ENCODE data around the gene ITGAV.

ITGAV gene

DNA sequence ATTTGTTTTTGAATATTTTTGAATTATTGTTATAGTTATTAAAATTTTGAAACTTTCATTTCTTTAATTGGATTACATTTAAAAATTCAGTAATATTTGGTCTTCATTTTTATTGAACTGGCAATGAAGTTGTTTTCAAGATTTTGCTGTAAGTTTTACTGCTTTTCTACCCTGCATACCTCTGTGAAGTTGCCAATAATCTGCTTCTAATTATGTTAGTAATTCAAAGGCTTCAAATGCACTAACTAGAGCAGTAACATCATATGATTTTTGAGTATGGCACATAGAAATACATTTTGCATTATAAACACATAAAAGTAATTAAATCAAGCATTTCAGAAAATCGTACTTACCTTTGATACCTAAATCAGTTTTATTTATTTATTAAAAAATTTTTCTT, 63.7 kb downstream of the ITGAV start:
- Histone ChIP-seq H2BK5ac (ENCODE audit: low read length) (no peak overlapping the region), H4K8ac (ENCODE audit: low read depth, low read length) (no peak overlapping the region), H3K79me1 (ENCODE audit: low read depth, low read length) (no peaks in the 10 kb centered on the region), H3K4ac (ENCODE audit: low read length) (no peak overlapping the region), H3K23ac (ENCODE audit: low read depth, low read length, poor library complexity) (no peak overlapping the region), H4K91ac (ENCODE audit: low read depth, low read length, poor library complexity) (no peak overlapping the region), H3K9ac (ENCODE audit: low read depth, low read length, poor library complexity) (no peak overlapping the region), H3K27ac (replicated peaks; ENCODE audit: low read length) (no peak overlapping the region), H2BK12ac (ENCODE audit: low read length) (no peak overlapping the region), H3K14ac (ENCODE audit: low read length) (no peak overlapping the region), H2AK5ac (ENCODE audit: low read depth, low read length) (no peak overlapping the region), H3K27me3 (ENCODE audit: control insufficient read depth in 3 of 3, insufficient read depth in 3 of 3, low read depth in 1 of 3, low read length in 3 of 3) (no peaks in the 10 kb centered on the region), H3K9me3 (replicated peaks in 1 of 2; ENCODE audit: control insufficient read depth in 2 of 2, insufficient read depth in 1 of 2, low read depth in 1 of 2, low read length in 2 of 2) (no peaks in the 10 kb centered on the region), H2BK120ac (ENCODE audit: low read depth, low read length) (no peak overlapping the region), H3K4me3 (ENCODE audit: low read length in 2 of 2) (no peak overlapping the region), H2AFZ (ENCODE audit: low read length) (no peak overlapping the region), H3K36me3 (replicated peaks in 1 of 2; ENCODE audit: control insufficient read depth in 2 of 2, insufficient read depth in 2 of 2, low read length in 2 of 2) (peaks cover 3 to 68% of the 10 kb centered on the region in 2 donors), H3K4me2 (ENCODE audit: insufficient read depth, low read length, poor library complexity, severe bottlenecking) (no peak overlapping the region), H3K18ac (ENCODE audit: low read length) (no peak overlapping the region), H2BK15ac (ENCODE audit: low read length) (no peak overlapping the region), H3K4me1 (ENCODE audit: control insufficient read depth in 2 of 2, insufficient read depth in 1 of 2, low read depth in 1 of 2, low read length in 2 of 2) (no peaks in the 10 kb centered on the region)
- WGBS, 2 donors (ENCODE audit: extremely low coverage in 2 of 2, insufficient read length in 2 of 2, insufficient replicate concordance in 1 of 2), result no CpG with 5 or more reads among the region's 1 CpG
- no peak for DNase-seq (ENCODE audit: low spot score)

DNA sequence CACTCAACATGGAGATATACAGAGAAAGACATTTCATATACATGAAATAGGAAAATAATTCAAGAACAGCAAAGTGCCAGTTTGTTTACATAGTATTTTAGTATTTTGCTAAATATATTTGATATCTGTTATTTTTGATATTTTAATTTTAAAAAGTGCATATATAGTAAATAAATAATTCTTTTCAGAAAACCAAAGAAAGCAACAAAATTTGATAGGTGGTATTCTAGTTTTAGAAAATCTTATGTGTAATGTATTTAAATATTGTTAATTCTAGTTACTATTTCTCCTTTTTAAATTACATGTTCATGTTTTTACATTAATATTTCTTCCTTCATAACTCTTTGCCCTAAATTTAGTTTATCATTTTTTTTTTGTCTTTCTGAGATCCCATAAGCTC, 69.5 kb downstream of the ITGAV start:
- no peak overlapping the region for H3K4me2 ChIP-seq (ENCODE audit: insufficient read depth, low read length, poor library complexity, severe bottlenecking)
- H3K9me3 ChIP-seq (replicated peaks in 1 of 2; ENCODE audit: control insufficient read depth in 2 of 2, insufficient read depth in 1 of 2, low read depth in 1 of 2, low read length in 2 of 2), result no peaks in the 10 kb centered on the region
- no peaks in the 10 kb centered on the region for H3K27me3 ChIP-seq (ENCODE audit: control insufficient read depth in 3 of 3, insufficient read depth in 3 of 3, low read depth in 1 of 3, low read length in 3 of 3)
- DNase-seq (ENCODE audit: low spot score), result no peak
- no peak overlapping the region for H3K4ac ChIP-seq (ENCODE audit: low read length)
- no peak overlapping the region for H2BK12ac ChIP-seq (ENCODE audit: low read length)
- H4K8ac ChIP-seq (ENCODE audit: low read depth, low read length), result no peak overlapping the region
- H3K18ac ChIP-seq (ENCODE audit: low read length), result no peak overlapping the region
- no peak overlapping the region for H2BK5ac ChIP-seq (ENCODE audit: low read length)
- no peak overlapping the region for H3K23ac ChIP-seq (ENCODE audit: low read depth, low read length, poor library complexity)
- H3K9ac ChIP-seq (ENCODE audit: low read depth, low read length, poor library complexity), result no peak overlapping the region
- H3K14ac ChIP-seq (ENCODE audit: low read length), result no peak overlapping the region
- H2AFZ ChIP-seq (ENCODE audit: low read length), result no peak overlapping the region
- H2BK15ac ChIP-seq (ENCODE audit: low read length), result no peak overlapping the region
- H3K27ac ChIP-seq (replicated peaks; ENCODE audit: low read length), result no peak overlapping the region
- H3K4me1 ChIP-seq (ENCODE audit: control insufficient read depth in 2 of 2, insufficient read depth in 1 of 2, low read depth in 1 of 2, low read length in 2 of 2), result no peaks in the 10 kb centered on the region
- no peak overlapping the region for H2AK5ac ChIP-seq (ENCODE audit: low read depth, low read length)
- H3K79me1 ChIP-seq (ENCODE audit: low read depth, low read length), result no peaks in the 10 kb centered on the region
- peaks cover 4 to 82% of the 10 kb centered on the region in 2 donors for H3K36me3 ChIP-seq (replicated peaks in 1 of 2; ENCODE audit: control insufficient read depth in 2 of 2, insufficient read depth in 2 of 2, low read length in 2 of 2)
- H4K91ac ChIP-seq (ENCODE audit: low read depth, low read length, poor library complexity), result no peak overlapping the region
- no peak overlapping the region for H3K4me3 ChIP-seq (ENCODE audit: low read length in 2 of 2)
- no peak overlapping the region for H2BK120ac ChIP-seq (ENCODE audit: low read depth, low read length)

DNA sequence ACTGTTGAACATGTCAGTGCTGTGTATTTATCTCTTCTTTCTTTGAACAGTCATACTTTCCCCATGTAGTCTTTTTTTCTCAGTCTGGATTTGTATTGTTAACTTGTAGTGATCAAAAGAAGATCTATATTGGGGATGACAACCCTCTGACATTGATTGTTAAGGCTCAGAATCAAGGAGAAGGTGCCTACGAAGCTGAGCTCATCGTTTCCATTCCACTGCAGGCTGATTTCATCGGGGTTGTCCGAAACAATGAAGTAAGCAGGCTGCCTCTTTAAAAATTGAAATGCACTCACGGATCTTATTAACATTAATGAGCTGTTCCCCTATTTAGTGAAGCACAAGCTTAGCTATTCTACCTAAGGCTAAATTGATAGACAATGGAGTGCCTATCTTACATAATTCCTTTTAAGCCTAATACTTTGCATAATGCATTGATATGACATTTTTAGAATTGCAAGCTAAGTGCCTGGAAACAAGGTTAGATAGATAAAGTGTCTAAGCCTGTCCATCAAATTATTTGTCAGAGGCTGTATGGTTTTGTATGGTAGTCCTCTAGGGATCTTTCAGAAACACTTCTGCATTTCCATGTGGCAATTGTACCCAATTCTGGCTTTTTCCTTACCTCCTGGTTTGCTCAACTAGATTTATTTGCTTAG, 74.7 kb downstream of the ITGAV start:
- Histone ChIP-seq H2AFZ (ENCODE audit: low read length) (no peak overlapping the region), H3K4me1 (ENCODE audit: control insufficient read depth in 2 of 2, insufficient read depth in 1 of 2, low read depth in 1 of 2, low read length in 2 of 2) (no peaks in the 10 kb centered on the region), H3K23ac (ENCODE audit: low read depth, low read length, poor library complexity) (no peak overlapping the region), H2AK5ac (ENCODE audit: low read depth, low read length) (no peak overlapping the region), H3K18ac (ENCODE audit: low read length) (no peak overlapping the region), H3K79me1 (ENCODE audit: low read depth, low read length) (no peaks in the 10 kb centered on the region), H4K91ac (ENCODE audit: low read depth, low read length, poor library complexity) (no peak overlapping the region), H2BK120ac (ENCODE audit: low read depth, low read length) (no peak overlapping the region), H3K14ac (ENCODE audit: low read length) (no peak overlapping the region), H3K27me3 (ENCODE audit: control insufficient read depth in 3 of 3, insufficient read depth in 3 of 3, low read depth in 1 of 3, low read length in 3 of 3) (no peaks in the 10 kb centered on the region), H3K4me3 (ENCODE audit: low read length in 2 of 2) (no peak overlapping the region), H3K4me2 (ENCODE audit: insufficient read depth, low read length, poor library complexity, severe bottlenecking) (no peak overlapping the region), H3K4ac (ENCODE audit: low read length) (no peak overlapping the region), H4K8ac (ENCODE audit: low read depth, low read length) (no peak overlapping the region), H3K36me3 (replicated peaks in 1 of 2; ENCODE audit: control insufficient read depth in 2 of 2, insufficient read depth in 2 of 2, low read length in 2 of 2) (peaks cover 7 to 83% of the 10 kb centered on the region in 2 donors), H2BK5ac (ENCODE audit: low read length) (no peak overlapping the region), H3K27ac (replicated peaks; ENCODE audit: low read length) (no peak overlapping the region), H3K9ac (ENCODE audit: low read depth, low read length, poor library complexity) (no peak overlapping the region), H2BK15ac (ENCODE audit: low read length) (no peak overlapping the region), H2BK12ac (ENCODE audit: low read length) (no peak overlapping the region), H3K9me3 (replicated peaks in 1 of 2; ENCODE audit: control insufficient read depth in 2 of 2, insufficient read depth in 1 of 2, low read depth in 1 of 2, low read length in 2 of 2) (peaks cover 0 to 12% of the 10 kb centered on the region in 2 donors)
- WGBS, 2 donors (ENCODE audit: extremely low coverage in 2 of 2, insufficient read length in 2 of 2, insufficient replicate concordance in 1 of 2), result no CpG with 5 or more reads among the region's 5 CpGs
- DNase-seq (ENCODE audit: low spot score), result no peak

DNA sequence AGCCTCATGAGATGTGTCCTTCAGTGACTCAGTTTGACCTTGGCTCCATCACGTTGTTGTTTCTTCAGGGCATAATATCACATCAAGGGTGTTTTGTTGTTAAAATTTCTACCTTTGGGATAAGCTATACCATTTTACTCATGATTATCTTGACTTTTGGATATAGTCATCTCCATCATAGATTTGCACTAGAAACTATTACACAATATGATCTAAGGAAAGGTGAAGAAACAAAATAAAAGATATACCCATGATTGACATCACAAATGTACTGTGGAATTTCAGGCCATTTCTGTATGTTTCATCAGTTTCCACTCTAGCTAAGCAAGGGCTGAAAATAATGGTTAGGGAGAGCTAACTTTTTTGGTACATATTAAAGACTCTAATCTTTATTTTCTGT, 79.3 kb downstream of the ITGAV start:
- Histone ChIP-seq H2BK15ac (ENCODE audit: low read length) (no peak overlapping the region), H3K4me3 (ENCODE audit: low read length in 2 of 2) (no peak overlapping the region), H2BK120ac (ENCODE audit: low read depth, low read length) (no peak overlapping the region), H2AFZ (ENCODE audit: low read length) (no peak overlapping the region), H3K79me1 (ENCODE audit: low read depth, low read length) (no peaks in the 10 kb centered on the region), H3K4me2 (ENCODE audit: insufficient read depth, low read length, poor library complexity, severe bottlenecking) (no peak overlapping the region), H3K9me3 (replicated peaks in 1 of 2; ENCODE audit: control insufficient read depth in 2 of 2, insufficient read depth in 1 of 2, low read depth in 1 of 2, low read length in 2 of 2) (peaks cover 7 to 35% of the 10 kb centered on the region in 2 donors), H3K27me3 (ENCODE audit: control insufficient read depth in 3 of 3, insufficient read depth in 3 of 3, low read depth in 1 of 3, low read length in 3 of 3) (no peaks in the 10 kb centered on the region), H3K27ac (replicated peaks; ENCODE audit: low read length) (no peak overlapping the region), H2BK12ac (ENCODE audit: low read length) (no peak overlapping the region), H3K9ac (ENCODE audit: low read depth, low read length, poor library complexity) (no peak overlapping the region), H2BK5ac (ENCODE audit: low read length) (no peak overlapping the region), H2AK5ac (ENCODE audit: low read depth, low read length) (no peak overlapping the region), H3K23ac (ENCODE audit: low read depth, low read length, poor library complexity) (no peak overlapping the region), H3K18ac (ENCODE audit: low read length) (no peak overlapping the region), H3K36me3 (replicated peaks in 1 of 2; ENCODE audit: control insufficient read depth in 2 of 2, insufficient read depth in 2 of 2, low read length in 2 of 2) (peaks cover 22 to 97% of the 10 kb centered on the region in 2 donors), H4K8ac (ENCODE audit: low read depth, low read length) (no peak overlapping the region), H3K4ac (ENCODE audit: low read length) (no peak overlapping the region), H3K4me1 (ENCODE audit: control insufficient read depth in 2 of 2, insufficient read depth in 1 of 2, low read depth in 1 of 2, low read length in 2 of 2) (no peaks in the 10 kb centered on the region), H3K14ac (ENCODE audit: low read length) (no peak overlapping the region), H4K91ac (ENCODE audit: low read depth, low read length, poor library complexity) (no peak overlapping the region)
- no CpG with 5 or more reads among the region's 1 CpG for WGBS, 2 donors (ENCODE audit: extremely low coverage in 2 of 2, insufficient read length in 2 of 2, insufficient replicate concordance in 1 of 2)
- DNase-seq (ENCODE audit: low spot score), result no peak
